UCSD-AML1 (cell line): ENCODE results near the gene TRIM17.
A peak's percentile ranks its signal among the peaks of the same experiment; 100 is the strongest.

Experiments
- DNase-seq: peaks from one replicate; lab custom pipeline; 2025; ENCODE audit not compliant: unreplicated experiment; lab: John Stamatoyannopoulos, UW

The TRIM17 gene, protein sequence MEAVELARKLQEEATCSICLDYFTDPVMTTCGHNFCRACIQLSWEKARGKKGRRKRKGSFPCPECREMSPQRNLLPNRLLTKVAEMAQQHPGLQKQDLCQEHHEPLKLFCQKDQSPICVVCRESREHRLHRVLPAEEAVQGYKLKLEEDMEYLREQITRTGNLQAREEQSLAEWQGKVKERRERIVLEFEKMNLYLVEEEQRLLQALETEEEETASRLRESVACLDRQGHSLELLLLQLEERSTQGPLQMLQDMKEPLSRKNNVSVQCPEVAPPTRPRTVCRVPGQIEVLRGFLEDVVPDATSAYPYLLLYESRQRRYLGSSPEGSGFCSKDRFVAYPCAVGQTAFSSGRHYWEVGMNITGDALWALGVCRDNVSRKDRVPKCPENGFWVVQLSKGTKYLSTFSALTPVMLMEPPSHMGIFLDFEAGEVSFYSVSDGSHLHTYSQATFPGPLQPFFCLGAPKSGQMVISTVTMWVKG

GRCh38 chr1:228416217-228416933 is at the start of gene TRIM17:
TRIM17 (minus strand) TSS chr1:228416861; CDS start chr1:228415072, 1,789 bp downstream.
- no peak for DNase-seq

- no peak for DNase-seq
Measured at GRCh38 chr1:228465571-228466146, 49.0 kb upstream of the TRIM17 start.

DNA sequence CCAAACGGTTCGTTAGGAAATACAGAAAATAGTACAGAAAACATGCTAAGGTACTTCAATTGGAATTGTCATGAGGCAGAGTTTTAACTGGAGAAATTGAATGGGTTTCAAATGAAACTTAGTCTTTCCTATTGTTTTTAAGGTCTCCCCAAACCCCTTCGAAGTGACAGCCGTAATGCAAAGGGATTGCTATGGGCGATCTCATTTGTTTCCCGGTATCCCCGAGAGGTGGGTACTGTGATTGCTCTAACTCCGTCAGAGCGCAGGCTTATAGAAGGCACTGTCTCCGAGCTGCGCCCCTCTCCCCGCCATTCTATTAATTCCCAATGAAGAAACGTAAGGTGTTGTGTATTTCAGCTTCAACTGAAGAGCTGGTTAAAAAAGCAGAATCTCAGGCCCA is 48.5 kb upstream of the TRIM17 start:
- DNase-seq: no peak

GRCh38 chr1:228464487-228464983 is 47.9 kb upstream of the TRIM17 start:
- DNase-seq: no peak

GRCh38 chr1:228463559-228464455 is 47.1 kb upstream of the TRIM17 start:
- peak; percentile 33 for DNase-seq

- no peak for DNase-seq
Measured at GRCh38 chr1:228463009-228463558, 46.4 kb upstream of the TRIM17 start.

DNA sequence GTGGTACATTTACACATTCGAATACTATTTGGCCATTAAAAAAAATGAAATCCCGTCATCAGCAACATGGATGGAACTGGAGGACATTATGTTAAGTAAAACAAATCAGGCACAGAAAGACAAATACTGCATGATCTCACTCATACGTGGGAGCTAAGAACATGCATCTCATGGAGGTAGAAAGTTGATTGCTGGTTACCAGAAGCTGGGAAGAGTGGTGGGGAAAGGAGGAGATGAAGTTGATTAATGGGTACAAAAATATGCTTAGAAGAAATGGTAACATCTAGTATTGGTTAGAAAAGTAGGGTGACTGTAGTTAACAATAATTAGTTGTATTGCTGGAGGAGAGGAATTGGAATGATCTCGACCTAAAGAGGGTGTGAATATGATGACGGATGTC is 45.9 kb upstream of the TRIM17 start:
- no peak for DNase-seq

DNA sequence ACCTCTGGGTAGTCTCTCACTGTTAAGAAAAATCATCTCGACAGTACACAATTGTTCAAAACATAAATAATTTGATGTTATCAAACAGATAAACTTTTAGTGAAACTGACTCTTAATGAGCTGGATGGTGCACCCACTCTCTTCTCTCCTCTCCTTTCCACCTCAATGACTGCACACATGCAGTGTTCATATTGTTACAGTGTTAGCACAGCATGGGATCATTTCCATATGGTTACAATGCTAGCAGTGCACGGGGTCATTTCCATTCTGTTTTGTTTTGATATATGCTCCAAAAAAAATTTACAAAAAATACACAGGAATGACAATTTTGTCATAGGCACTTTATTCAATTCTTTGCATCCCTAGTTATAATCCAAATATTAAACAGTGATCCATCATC is 44.2 kb upstream of the TRIM17 start:
- no peak for DNase-seq

GRCh38 chr1:228459091-228459993 is 42.7 kb upstream of the TRIM17 start:
- DNase-seq: no peak

- no peak for DNase-seq
Measured at GRCh38 chr1:228457396-228458176, 40.9 kb upstream of the TRIM17 start.

DNA sequence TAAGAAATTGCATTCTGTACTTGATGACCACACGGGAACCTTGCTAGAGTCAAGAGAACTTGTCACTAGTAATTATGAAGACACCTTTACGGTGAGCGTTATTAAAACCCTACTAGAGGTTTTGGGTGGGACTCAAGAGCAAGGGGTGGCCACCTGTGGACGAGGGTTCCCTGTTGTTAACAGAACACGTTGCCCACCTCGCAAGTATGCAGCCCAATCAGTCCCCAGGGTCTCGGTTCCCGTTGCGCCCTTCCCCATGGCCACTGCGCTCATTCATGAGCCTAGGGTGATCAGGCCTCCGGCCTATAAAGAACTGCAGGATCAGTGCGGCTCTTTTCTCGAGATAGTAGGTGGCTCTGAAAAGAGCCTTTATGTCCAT is 40.3 kb upstream of the TRIM17 start:
- no peak for DNase-seq

DNA sequence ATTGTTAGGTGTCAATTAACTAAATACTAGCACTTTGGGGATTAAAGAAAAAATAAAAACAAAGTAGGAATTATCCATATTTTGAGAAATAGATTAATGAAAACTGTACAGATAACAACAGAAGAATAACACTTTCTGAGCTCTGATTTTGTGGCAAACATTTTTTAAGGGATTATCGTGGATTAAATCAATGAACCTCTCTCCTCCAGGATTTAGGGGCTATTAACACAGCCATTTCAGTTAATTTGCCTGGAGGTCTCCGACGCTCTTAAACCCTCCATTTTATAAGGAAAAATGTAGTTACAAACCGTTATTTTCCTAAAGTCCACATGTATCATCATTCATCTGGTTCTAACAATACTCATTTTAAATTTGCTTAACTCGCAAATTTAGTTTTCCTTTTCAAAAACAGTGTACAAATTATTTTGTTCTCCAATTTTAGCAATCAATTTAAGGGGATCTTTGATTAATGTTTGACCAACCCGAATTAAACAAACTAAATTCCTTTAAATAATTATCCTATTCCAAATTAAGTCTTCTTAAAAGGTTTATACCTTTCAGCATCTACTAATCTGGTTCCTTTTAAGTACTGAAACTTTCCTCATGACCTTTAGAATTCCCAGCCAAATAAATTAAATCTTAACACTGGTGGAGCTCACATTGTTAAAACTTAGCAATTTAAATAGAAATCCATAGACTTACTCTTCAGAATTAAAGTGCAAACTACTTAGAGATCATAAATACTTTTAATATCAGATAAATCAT is 39.8 kb upstream of the TRIM17 start:
- DNase-seq: no peak

DNA sequence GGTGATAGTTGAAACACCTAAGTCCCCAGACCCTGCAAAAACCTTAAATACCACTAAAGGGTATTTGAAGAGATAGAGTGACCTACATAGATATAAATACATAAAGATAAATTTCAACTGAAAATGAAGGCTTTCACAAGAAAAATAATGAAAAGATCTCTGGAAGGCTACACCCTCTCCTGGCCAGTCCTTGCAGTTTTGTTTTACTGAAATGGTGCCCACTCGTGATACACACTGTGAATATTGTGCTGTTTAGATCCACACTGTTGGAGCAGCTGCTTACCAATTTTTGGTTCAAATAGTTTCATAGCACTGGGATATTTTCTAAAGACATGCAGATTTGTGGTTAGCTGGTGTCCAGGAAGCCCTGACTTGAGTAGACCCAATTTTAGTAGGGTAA is 39.1 kb upstream of the TRIM17 start:
- DNase-seq: no peak

DNA sequence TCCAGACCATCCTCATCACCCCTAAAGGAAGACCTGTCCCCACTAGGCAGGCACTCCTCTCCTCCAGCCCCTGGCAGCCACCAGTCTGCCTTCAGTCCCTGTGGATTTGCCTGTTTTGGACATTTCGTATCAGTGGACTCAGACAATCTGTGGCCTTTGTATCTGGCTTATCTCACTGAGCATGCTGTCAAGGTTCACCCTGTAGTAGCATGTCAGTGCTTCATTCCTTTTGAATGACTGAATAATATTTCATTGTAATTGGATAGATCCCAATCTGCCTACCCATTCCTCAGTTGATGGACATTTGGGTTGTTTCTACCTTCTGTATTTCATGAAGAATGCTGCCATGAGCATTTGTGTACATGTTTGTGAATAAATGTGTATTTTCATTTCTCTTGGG is 37.6 kb upstream of the TRIM17 start:
- no peak for DNase-seq

GRCh38 chr1:228453614-228454013 is 37.0 kb upstream of the TRIM17 start:
- no peak for DNase-seq

- no peak for DNase-seq
Measured at GRCh38 chr1:228453022-228453560, 36.4 kb upstream of the TRIM17 start.

DNA sequence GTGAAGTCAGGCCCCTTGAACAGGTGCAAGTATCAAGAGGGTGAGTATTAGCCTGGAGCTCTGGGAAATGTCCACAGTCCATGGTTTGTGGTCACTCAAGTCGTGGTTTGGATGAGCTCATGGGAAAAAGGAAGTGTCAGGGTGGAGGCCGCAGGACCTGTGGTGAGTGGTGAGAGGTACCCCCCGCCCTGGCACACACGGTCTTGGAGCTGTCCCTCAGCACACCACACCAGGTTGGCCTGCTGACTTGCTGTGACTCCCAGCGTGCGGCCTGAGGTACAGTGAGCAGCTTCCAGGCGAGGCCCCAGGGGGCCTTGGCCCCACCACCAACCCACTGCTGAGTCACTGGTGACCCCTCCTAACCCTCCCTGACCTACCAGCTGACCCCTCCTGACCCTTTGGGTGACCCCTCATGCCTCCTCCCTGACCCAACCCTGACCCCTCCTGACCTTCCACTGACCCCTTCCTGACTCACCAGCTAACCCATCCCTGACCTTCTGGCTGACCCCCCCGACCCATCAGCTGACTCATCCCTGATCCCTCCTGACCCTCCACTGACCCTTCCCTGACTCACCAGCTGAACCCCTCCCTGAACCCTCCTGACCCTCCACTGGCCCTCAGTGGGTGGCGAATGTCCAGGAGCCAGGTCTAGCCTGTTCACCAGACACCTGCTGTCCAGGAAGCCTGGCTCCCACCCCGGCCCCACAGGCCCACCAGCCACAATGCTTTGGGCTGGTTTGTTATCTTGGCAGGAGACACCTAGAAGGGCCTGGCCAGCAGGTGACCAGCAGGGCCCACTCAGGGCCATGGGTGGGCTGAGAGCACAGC is 35.7 kb upstream of the TRIM17 start:
- DNase-seq: no peak
